Stimulated activated CD4-positive, alpha-beta T cell treated with anti-CD3 and anti-CD28 coated beads, Interleukin-4, amount 100 ng/mL, for 48 hours (primary cell): ENCODE data around the gene SLC17A9.
"Not testable (repeated sequence)": the region's sequence is repeated elsewhere in the genome, so short reads cannot be mapped to it uniquely, and the experiment has no call there.

Experiments used
- DNase-seq, 2 donors: peaks; one replicate each; pipeline ENCODE4 v3.0.0-alpha.2; 2020; ENCODE audit warnings: low read depth in 2 of 2

SLC17A9 gene

DNA sequence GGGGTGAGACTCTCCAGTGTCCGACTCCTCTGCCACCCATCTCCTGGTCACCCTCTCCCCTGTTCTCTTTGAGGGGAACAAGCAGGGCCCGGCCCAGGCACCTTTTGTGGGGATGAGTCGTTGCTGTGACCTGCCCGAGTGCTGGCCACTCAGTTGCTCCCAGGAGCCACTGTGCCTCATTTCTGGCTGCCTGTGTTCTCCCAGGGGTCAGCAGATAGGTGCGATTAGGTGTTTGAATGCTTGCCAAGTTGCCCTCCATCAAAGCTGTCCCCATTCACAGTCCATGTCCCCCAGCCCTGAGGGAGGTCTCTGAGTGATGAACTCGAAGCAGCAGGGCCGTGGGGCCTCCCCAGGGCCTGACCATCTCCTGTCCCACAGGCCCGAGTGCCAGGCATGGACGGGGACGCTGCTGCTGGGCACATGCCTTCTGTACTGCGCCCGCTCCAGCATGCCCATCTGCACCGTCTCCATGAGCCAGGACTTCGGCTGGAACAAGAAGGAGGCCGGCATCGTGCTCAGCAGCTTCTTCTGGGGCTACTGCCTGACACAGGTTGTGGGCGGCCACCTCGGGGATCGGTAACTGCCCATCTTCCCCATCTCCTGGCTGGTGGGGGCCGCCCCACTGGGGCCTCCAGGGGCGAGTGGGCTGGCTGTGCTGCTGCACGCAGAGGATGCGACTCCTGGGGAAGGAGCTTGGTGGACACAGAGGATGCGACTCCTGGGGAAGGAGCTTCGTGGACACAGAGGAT is 4.1 kb downstream of the SLC17A9 start:
- DNase-seq = no peak

DNA sequence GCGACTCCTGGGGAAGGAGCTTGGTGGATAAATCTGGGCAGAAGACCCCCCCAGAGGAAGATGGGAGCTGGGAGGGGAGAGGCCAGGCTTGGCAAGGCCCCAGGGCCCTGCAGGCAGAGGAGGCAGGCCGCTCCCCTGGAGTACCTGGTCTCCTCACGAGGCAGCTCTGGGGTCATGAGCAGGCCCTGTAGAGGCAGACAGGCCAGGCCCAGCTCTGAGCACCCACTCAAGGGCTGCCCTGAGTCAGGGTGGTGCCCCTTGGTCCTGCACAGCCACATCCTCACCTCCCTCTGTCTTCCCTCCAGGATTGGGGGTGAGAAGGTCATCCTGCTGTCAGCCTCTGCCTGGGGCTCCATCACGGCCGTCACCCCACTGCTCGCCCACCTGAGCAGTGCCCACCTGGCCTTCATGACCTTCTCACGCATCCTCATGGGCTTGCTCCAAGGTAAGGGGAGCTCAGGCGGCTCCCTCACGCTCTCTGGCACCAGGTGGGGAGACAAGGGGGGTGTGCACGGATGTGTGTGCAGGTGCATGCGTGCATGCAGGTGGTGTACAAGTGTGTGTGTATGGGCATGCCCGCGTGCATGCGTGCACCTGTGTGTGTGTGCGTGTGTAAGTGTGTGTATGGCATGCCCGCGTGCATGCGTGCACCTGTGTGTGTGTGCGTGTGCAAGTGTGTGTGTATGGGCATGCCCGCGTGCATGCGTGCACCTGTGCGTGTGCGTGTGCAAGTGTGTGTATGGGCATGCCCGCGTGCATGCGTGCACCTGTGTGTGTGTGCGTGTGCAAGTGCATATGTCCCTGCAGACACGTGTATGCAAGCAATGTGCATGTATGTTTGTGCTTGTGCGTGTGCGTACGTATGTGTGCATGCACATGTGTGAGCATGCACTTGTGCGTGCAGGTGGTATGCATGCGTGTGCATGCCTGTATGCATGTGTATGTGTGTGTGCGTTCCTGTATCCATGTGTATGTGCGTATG is 4.9 kb downstream of the SLC17A9 start:
- DNase-seq = no peak

DNA sequence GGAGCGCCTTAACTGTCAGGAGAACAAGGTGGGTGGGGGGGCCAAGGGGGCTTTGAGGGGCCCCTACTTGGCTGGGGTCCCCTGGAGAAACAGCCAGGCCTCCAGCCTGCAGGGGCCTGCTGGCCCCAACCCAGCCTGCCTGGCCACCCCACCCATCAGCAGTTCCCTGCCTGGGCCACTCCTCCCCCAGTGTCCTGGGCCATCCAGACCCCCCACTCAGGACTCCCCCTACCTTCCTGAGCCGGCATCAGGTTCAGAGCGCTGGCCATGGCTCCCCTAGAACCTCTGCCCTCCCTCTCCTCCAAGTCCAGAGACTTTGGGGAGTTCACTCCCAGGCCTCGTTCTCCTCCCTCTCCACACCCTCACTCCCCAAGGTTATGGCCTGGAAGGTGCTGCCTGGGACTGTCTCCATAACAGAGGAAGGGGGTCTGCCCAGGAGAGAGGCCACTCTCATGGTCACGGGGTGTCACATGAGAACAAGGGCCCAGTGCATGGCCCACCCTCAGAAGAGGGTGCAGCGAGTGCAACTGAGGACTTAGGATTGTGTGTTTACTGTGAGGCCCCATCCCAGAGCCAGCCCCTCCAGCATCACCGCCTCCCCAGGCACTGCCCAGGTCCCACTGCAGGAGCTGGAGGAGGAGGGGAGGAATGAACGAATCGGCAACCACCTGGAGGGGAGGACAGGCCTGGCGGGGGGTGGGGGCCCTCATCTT is 6.0 kb downstream of the SLC17A9 start:
- no peak for DNase-seq

DNA sequence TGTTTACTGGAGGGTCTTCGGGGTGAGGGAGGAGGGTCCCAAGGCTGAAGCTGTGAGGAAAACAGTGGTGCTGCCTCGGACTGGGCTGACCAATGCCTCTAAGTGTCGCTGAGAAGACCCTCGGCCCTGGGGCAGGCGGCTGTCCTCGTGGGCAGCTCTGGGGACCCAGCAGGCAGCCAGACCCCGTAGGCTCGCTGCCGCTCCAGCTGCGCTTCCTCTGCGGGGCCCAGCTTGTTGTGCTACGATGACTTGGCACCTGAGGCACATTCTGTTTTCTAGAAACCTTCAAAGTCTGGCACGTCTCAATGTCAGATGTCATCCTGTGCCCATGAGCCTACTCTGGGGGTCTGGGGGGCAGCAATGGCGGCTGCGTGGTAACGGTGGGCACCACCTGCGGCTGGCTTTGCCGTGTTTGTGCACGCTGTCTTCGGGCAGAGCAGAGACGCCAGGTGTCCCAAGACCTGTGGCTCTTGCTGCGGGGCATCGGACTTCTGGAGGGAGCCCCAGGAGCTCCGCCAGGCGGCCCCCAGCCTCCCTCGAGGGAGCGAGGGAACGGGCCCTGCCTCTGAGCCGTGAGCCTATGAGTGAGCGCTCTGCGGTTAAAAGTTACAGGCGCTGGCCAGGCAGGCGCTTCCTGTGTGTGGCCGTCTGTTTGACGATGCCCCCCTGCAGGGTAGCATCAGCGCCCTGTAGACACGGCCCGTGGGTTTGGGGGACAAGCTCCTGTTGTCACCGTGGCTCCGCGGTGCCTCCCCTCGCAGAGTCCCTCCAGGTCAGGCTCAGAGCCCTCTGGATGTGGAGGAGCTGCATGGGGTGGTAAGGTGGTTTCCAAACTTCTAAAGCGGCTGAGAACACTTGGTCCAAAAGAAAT is 6.8 kb downstream of the SLC17A9 start:
- DNase-seq = no peak

DNA sequence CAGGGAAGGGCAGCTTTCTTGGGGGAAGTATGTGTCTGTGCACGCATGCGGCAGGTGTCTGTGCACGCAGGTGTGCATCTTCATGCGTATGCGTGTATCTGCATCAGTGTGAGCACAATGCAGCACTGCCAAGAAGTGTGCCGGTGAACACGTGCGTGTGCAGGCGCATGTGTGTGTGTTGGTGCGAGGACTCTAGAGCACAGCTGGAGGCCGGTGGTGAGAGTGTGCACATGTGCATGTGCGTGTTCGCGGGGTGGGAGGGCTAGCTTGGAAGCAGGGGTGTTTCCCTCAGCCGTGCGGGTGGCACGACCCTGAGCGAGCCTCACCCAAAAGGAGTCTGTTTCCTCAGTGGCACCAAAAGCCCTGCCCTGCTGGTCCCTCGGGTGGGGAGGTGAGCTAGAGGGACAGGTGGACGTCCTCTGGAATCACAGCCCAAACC is 7.5 kb downstream of the SLC17A9 start:
- DNase-seq = no peak

DNA sequence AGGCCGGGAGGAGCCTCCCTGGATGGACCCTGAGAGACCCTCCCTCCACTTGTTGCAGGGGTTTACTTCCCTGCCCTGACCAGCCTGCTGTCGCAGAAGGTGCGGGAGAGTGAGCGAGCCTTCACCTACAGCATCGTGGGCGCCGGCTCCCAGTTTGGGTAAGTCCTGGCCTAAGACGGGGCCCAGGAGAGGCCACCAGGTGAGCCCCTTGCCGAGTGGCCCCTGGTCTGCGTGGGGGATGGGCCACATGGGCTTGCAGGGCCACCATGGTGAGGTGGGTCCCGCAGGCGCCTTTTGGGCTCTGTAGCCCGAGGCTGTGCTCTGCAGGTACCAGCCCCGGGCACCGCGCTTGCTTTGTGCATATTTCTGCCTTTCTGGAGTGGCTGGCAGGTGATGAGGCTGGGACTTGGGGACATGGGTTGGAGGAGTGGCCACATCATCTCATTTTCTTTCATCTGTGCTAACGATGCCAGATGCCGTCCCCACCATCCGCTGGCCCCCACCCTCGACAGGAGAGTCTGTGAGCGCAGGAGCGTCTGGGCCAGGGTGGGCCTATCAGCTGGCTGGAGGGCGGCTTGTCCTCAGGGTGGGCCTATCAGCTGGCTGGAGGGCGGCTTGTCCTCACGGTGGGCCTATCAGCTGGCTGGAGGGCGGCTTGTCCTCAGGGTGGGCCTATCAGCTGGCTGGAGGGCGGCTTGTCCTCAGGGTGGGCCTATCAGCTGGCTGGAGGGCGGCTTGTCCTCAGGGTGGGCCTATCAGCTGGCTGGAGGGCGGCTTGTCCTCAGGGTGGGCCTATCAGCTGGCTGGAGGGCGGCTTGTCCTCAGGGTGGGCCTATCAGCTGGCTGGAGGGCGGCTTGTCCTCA is 8.2 kb downstream of the SLC17A9 start:
- not testable (repeated sequence) for DNase-seq

DNA sequence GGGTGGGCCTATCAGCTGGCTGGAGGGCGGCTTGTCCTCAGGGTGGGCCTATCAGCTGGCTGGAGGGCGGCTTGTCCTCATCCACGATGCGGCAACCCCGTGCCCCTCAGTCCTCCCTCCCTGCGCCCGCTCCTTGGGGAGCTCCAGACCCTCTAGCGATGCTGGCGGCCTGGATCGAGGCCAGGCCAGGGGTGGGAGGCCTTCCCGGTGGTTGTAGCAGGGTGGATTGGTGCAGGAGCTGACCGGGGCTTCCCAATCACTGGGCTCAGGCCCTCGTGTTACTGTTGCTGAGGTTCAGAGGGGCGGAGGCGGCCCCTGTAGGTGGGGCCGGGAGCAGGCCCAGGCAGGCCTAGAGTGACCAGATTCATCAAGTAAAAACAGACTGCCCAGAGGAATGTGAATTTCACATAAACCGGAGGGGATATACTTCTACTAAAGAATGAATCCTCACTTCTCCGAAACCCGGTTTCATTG is 8.8 kb downstream of the SLC17A9 start:
- no peak for DNase-seq

DNA sequence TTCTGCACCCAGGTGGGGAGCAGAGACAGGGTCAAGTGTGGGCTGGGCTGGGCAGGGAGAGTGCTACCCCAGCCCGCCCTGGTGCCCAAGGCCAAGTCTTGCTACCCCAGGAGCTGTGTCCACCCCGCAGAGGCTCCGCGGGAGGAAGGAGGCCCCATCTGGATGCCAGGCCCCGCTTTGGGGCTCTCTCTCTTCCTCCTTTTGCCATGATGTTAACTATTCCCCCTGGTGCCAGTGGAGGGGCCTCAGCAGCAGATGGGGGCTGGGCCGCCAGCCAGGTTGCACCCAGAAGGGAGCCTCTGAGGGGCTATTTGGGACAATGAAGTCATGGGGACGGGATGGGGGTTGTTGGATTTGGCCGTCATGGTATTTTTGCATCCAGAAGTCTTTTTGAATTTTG is 9.3 kb downstream of the SLC17A9 start:
- no peak for DNase-seq

DNA sequence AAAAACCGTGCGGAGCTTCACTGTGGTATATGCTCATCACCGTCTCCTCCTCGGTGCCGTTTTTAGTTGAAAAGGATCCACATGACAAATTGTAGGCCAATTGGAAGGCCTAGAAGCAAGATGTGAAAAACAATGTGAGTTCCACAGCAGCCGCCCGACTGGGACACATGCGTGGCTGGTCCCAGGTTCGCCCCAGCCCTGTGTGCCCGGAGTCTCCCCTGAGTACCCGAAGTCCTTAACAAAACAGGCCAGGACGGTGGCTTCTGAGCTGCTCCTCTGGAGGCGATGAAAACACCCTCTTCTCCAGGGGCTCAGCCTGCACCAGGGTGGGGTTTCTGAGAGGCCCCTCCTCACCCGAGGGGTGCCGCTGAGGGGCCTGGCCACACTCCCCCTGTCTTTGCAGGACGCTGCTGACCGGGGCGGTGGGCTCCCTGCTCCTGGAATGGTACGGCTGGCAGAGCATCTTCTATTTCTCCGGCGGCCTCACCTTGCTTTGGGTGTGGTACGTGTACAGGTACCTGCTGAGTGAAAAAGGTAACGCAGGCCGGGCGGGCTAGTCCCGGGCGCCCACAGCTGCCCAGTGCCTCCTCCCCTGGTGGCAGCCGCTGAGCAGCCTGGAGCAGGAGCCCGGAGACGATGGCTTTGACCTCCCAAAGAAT is 9.8 kb downstream of the SLC17A9 start:
- no peak for DNase-seq

DNA sequence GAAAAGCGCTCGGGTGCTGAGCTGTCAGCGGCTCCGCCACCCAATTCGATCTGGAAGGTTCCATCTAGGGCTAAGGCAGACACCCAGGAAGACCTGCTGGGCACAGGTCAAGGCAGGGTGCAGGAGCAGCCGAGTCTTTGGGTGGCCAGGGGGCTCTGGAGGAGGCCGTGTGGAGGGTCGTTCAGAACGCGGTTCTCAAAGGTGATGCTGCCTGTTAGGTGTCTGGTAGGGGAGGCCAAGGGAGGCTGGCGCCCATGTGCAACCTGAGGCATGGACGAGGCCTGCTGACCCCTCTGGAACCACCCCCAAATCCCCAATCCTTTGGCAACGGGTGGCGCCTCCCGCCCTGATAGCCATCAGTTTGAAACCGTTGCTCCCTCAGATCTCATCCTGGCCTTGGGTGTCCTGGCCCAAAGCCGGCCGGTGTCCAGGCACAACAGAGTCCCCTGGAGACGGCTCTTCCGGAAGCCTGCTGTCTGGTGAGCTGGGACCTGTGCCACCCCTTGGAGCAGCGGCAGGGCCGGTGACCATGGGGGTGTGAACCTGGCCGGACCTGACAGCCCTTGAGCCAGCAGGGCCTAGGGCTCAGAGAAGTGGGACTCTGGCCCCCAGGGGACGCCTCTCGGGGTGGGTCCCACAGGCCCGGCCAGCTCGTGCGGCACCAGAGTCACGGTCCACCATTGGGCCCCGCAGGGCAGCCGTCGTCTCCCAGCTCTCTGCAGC is 10.5 kb downstream of the SLC17A9 start:
- no peak for DNase-seq

DNA sequence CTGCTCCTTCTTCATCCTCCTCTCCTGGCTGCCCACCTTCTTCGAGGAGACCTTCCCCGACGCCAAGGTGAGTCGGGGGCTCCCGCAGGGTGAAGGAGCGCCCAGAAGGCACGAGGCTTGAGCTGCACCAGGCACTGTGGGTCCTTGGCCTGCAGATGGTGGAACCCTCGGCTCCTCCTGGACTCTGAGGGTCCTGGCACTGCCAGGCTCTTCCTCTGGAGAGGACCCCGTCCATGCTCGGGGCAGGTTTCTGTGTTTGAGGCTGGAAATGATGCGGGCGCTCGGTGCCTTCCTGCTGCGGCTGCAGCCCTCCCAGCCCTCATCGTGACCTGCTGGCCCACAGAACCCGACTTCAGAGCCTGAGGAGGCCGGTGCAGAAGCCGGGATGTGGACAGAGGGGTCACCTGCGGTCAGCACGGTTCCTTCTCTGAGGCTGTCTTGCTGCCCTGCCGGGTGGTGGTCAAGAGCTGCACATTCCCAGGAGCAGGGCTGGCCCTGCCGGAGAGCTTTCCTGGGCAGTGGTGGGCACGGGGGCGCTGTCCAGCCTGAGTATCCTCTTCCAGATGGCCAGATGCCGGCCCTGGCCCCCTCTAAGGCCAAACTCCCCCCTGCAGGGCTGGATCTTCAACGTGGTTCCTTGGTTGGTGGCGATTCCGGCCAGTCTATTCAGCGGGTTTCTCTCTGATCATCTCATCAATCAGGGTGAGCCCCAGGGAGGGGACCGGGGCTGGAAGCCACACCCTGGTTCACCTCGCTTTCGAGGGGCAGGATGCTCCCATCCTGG is 11.3 kb downstream of the SLC17A9 start:
- DNase-seq = no peak

DNA sequence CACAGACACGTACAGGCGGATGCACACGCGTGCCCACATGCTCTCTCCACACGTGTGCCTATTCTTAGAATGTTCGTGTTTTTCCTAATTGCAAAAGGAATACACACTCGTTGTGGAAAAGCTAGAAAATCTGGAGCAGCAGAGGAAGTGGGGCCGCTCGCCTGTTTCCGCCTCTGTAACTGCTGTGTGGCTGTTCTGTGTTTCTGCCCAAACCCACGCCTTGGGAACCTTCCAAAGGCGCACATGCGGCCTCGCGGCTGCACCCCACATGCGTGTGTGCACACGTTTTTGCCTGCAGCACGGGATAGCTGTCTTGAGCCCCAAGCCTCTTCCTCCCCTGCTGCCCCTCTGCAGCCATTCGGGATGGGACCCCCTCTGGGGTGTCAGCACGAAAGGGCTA is 12.2 kb downstream of the SLC17A9 start:
- DNase-seq = no peak

DNA sequence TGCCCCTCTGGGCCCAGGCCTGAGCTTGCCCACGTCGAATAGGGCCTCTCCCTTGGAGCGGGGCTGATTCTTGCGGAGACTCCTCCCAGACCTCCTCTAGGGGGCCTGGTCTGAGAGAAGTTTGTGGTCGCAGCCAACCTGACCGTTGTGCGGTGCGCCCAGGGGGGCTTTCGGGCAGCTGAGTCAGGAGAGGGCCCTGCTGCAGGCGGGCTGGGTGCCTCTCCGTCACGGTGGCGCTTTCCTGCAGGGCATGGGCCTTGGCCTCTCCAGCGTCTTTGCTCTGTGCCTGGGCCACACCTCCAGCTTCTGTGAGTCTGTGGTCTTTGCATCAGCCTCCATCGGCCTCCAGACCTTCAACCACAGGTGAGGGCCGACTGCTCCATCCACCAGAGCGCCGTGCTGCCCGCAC is 12.9 kb downstream of the SLC17A9 start:
- no peak for DNase-seq

DNA sequence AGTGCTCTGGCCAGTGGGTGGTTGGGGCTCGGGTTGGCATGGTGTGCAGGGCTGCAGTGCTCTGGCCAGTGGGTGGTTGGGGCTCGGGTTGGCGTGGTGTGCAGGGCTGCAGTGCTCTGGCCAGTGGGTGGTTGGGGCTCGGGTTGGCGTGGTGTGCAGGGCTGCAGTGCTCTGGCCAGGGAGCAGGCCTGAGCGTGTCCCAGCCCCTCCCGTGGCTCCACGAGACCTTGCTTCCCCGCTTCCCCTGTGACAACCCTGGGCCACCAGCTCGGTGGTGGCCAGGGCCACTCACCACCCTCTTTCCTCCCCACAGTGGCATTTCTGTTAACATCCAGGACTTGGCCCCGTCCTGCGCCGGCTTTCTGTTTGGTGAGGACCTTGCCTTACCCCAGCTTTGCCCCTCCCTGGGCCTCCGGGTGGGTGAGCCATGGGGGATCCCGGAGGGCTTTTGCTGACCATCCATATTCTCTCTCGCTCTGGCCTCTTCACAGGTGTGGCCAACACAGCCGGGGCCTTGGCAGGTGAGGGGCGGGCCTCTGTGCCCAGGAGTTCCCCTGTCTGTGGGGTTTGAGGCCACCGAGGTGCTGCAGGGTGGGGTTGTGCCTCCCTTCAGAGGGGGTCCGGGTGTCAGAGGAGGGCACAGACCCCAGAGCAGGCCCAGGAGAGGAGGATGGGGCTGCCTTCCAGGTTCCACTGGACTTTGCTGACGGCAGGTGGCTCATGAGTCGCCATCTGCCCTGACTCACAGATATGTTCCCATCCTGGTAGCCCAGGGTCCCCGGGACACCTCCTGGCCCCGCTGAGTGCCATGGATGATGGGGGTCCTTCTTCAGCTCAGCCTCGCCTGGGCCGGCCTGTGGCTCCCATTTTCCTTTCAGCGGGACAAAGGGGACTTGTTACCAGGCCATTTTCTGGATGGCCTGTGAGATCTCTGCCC is 14.0 kb downstream of the SLC17A9 start:
- DNase-seq = no peak

DNA sequence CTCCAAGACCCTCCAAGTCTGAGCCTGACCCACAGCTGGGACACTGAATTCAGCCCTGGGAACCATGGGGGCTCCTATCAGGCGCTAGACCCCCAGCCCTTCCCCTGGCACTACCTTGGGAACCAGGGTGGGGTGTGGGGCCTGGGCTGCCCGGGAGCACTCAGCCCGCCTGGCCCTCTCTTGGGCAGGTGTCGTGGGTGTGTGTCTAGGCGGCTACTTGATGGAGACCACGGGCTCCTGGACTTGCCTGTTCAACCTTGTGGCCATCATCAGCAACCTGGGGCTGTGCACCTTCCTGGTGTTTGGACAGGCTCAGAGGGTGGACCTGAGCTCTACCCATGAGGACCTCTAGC is 14.6 kb downstream of the SLC17A9 start:
- DNase-seq = no peak

DNA sequence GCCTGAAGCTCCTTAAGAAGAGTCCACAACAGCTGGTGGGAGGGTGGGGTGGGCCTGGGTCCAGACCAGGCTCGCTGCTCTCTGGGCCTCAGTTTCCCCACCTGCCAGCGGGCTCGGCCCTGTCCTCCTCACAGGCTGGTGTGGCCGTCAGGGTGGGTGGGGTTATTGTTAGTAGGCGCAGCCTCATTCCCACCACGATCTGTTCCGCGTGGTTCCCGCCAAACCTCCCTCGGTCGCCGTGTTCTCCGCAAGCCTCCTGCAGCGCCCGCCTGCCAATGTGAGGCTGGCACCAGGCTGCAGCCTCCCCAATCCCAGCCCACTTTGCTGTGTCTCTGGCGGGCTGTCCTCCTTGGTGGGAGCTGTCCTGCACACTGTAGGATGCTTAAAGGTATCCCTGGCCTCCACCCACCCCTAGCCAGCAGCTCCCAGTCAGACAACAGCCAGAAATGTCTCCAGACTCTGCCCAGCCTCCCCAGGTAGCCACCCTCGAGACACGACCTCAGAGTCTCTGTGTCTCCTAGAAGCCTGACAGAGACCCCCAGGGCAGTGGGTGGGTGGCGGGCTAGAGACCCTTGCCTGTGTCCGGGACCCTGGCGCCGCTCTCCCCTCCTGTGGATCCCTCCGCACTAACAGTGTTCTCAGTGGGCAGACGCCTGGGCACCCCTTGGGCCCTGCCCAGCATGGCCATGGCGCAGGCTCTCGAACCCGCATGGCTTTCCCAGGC is 15.3 kb downstream of the SLC17A9 start:
- DNase-seq = no peak
